ENCODE data around the gene MYO18A.

DNA sequence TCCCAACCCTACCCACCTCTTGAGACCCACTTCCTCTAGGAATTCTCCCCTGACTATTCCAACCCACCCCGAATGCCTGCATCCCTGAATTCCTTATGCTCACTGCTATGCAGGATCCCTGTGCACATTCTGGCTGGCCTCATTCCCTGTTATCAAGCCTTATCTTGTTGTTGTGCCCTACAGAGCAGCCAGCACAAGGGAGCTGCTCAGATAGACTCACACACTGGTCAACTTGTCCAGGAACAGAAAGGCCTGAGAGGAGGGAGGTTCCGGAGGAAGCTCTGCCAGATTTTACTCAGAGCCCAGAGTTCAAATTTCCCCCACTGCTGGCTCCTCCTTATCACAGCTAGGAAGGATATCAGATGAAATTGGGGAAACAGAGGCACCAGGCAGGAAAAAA lies 24.8 kb upstream of the MYO18A start:
- TF ChIP-seq, protein P1, sequence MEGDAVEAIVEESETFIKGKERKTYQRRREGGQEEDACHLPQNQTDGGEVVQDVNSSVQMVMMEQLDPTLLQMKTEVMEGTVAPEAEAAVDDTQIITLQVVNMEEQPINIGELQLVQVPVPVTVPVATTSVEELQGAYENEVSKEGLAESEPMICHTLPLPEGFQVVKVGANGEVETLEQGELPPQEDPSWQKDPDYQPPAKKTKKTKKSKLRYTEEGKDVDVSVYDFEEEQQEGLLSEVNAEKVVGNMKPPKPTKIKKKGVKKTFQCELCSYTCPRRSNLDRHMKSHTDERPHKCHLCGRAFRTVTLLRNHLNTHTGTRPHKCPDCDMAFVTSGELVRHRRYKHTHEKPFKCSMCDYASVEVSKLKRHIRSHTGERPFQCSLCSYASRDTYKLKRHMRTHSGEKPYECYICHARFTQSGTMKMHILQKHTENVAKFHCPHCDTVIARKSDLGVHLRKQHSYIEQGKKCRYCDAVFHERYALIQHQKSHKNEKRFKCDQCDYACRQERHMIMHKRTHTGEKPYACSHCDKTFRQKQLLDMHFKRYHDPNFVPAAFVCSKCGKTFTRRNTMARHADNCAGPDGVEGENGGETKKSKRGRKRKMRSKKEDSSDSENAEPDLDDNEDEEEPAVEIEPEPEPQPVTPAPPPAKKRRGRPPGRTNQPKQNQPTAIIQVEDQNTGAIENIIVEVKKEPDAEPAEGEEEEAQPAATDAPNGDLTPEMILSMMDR (IDR thresholded peaks at IDR 0.05 in 2 of 3, conservative IDR thresholded peaks at IDR 0.05 in 1 of 3; ENCODE audit: borderline replicate concordance in 1 of 3, insufficient read depth in 1 of 3, low read depth in 2 of 3, low read length in 2 of 3), result no peak
- TF ChIP-seq POLR2AphosphoS5 (IDR thresholded peaks at IDR 0.05; ENCODE audit: low read depth, low read length), result no peak
- TF ChIP-seq EZH2phosphoT487 (IDR thresholded peaks at IDR 0.05; ENCODE audit: borderline replicate concordance), result no peak
- TF ChIP-seq POLR2A (IDR thresholded peaks at IDR 0.05; ENCODE audit: borderline replicate concordance, extremely low read depth, insufficient read depth, insufficient read length), result no peak
- TF ChIP-seq, protein P2, sequence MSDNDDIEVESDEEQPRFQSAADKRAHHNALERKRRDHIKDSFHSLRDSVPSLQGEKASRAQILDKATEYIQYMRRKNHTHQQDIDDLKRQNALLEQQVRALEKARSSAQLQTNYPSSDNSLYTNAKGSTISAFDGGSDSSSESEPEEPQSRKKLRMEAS (IDR thresholded peaks at IDR 0.05), result no peak
- TF ChIP-seq EZH2 (IDR thresholded peaks at IDR 0.05), result no peak
- TF ChIP-seq, protein P3, sequence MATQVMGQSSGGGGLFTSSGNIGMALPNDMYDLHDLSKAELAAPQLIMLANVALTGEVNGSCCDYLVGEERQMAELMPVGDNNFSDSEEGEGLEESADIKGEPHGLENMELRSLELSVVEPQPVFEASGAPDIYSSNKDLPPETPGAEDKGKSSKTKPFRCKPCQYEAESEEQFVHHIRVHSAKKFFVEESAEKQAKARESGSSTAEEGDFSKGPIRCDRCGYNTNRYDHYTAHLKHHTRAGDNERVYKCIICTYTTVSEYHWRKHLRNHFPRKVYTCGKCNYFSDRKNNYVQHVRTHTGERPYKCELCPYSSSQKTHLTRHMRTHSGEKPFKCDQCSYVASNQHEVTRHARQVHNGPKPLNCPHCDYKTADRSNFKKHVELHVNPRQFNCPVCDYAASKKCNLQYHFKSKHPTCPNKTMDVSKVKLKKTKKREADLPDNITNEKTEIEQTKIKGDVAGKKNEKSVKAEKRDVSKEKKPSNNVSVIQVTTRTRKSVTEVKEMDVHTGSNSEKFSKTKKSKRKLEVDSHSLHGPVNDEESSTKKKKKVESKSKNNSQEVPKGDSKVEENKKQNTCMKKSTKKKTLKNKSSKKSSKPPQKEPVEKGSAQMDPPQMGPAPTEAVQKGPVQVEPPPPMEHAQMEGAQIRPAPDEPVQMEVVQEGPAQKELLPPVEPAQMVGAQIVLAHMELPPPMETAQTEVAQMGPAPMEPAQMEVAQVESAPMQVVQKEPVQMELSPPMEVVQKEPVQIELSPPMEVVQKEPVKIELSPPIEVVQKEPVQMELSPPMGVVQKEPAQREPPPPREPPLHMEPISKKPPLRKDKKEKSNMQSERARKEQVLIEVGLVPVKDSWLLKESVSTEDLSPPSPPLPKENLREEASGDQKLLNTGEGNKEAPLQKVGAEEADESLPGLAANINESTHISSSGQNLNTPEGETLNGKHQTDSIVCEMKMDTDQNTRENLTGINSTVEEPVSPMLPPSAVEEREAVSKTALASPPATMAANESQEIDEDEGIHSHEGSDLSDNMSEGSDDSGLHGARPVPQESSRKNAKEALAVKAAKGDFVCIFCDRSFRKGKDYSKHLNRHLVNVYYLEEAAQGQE (IDR thresholded peaks at IDR 0.05; ENCODE audit: low read depth), result no peak
- TF ChIP-seq FOSL1 (IDR thresholded peaks at IDR 0.05; ENCODE audit: low read depth), result no peak
- TF ChIP-seq SRF (IDR thresholded peaks at IDR 0.05; ENCODE audit: low read depth), result no peak

All from HCT116 (cell line).